Erythroblast (primary cell): ENCODE measurements around the gene NDUFS5.

ENCODE experiments used
- GATA1 ChIP-seq: IDR thresholded peaks from 2 replicates; pipeline ENCODE4 v1.6.1; 2011; ENCODE audit warnings: low read depth, mild to moderate bottlenecking, control low read depth, low read length, moderate library complexity
- POLR2A ChIP-seq: IDR thresholded peaks from 2 replicates; pipeline ENCODE4 v1.6.1; 2011; ENCODE audit warnings: mild to moderate bottlenecking, low read length

GRCh38 chr1:39082811-39083576 is 56.8 kb downstream of the NDUFS5 start:
- TF ChIP-seq POLR2A (no peak), GATA1 (no peak)
